OCI-LY7 (cell line): Measurements from ENCODE around the gene SF3B1. TPM values are rescaled to one million over a fixed set of nuclear protein-coding genes. Genes with fewer than 3 reads are reported as not detected.

Experiments used
- BruUV-seq: library from RNA; stranded (reverse); fragments of 400-500 nt; replicated peaks from 2 replicates; lab custom pipeline; 2021; lab: Mats Ljungman, UMichigan
- CTCF ChIA-PET: fragments of 300-600 bp; sonication (Branson Sonifier 250); formaldehyde crosslinking; loops from one replicate; lab custom pipeline; 2022; ENCODE audit warnings: antibody characterized with exemption; ENCODE audit not compliant: unreplicated experiment; lab: Charles Lee
- POLR2A ChIA-PET: fragments of 300-600 bp; sonication (Branson Sonifier 250); formaldehyde crosslinking; loops from one replicate; lab custom pipeline; 2022; ENCODE audit warnings: antibody characterized with exemption; lab: Charles Lee
- DNase-seq: peaks from one replicate; pipeline ENCODE4 v3.0.0-alpha.2; 2015; ENCODE audit warnings: low spot score
- H2AFZ ChIP-seq: fragments of 200-600 bp; sonication (generic), shearing (Covaris generic); 2 replicates; pipeline ENCODE4 v1.6.1; 2014; ENCODE audit warnings: mild to moderate bottlenecking, antibody characterized with exemption, low read length, moderate library complexity
- H3K27ac ChIP-seq: fragments of 200-600 bp; sonication (generic); 2 replicates; pipeline ENCODE4 v1.5.1; 2014; ENCODE audit warnings: mixed run types, low read depth, mild to moderate bottlenecking, moderate library complexity, low read length, inconsistent platforms; ENCODE audit not compliant: poor library complexity, severe bottlenecking
- H3K36me3 ChIP-seq: fragments of 200-600 bp; sonication (generic); 2 replicates; pipeline ENCODE4 v1.6.1; 2014; ENCODE audit warnings: mild to moderate bottlenecking, antibody characterized with exemption, low read length, moderate library complexity, mixed read lengths; ENCODE audit not compliant: insufficient read depth
- H3K4me1 ChIP-seq: fragments of 200-600 bp; sonication (generic); 2 replicates; pipeline ENCODE4 v1.5.1; 2014; ENCODE audit warnings: mild to moderate bottlenecking, low read length; ENCODE audit not compliant: insufficient read depth, poor library complexity, severe bottlenecking
- H3K4me2 ChIP-seq: fragments of 200-600 bp; sonication (generic); 2 replicates; pipeline ENCODE4 v1.6.1; 2014; ENCODE audit warnings: mild to moderate bottlenecking, low read length
- H3K4me3 ChIP-seq: fragments of 200-600 bp; sonication (generic); 2 replicates; pipeline ENCODE4 v1.5.1; 2014; ENCODE audit warnings: mild to moderate bottlenecking, low read depth, low read length; ENCODE audit not compliant: poor library complexity, severe bottlenecking
- H3K79me2 ChIP-seq: fragments of 200-600 bp; sonication (generic); 2 replicates; pipeline ENCODE4 v1.6.1; 2016; ENCODE audit warnings: low read depth, mild to moderate bottlenecking, low read length, moderate library complexity, mixed read lengths; ENCODE audit not compliant: insufficient read depth
- H3K9me2 ChIP-seq: fragments of 200-600 bp; sonication (generic); 2 replicates; pipeline ENCODE4 v1.6.1; 2016; ENCODE audit warnings: mild to moderate bottlenecking, low read length, mixed read lengths; ENCODE audit not compliant: insufficient read depth
- H3K9me3 ChIP-seq: fragments of 200-600 bp; sonication (generic); 2 replicates; pipeline ENCODE4 v1.6.1; 2014; ENCODE audit warnings: mild to moderate bottlenecking, mixed run types, low read length, mixed read lengths
- H4K20me1 ChIP-seq: fragments of 200-600 bp; sonication (generic); 2 replicates; pipeline ENCODE4 v1.6.1; 2014; ENCODE audit warnings: mild to moderate bottlenecking, antibody characterized with exemption, low read length, moderate library complexity, mixed read lengths; ENCODE audit not compliant: insufficient read depth
- CTCF ChIP-seq: fragments of 200-600 bp; sonication (generic); conservative IDR thresholded peaks from 2 replicates; pipeline ENCODE4 v1.5.1; 2014; ENCODE audit warnings: mild to moderate bottlenecking, antibody characterized with exemption, low read length, moderate library complexity, mixed read lengths
- EZH2phosphoT487 ChIP-seq: fragments of 200-600 bp; sonication (generic); IDR thresholded peaks from 2 replicates; pipeline ENCODE4 v1.6.1; 2018; ENCODE audit warnings: low read depth, borderline replicate concordance, mild to moderate bottlenecking, mixed run types, antibody characterized with exemption, low read length, moderate library complexity, mixed read lengths
- intact Hi-C: fragments of 100-400 bp; cut with micrococcal nuclease; formaldehyde crosslinking; loops from one replicate; pipeline ENCODE4 v1.10.0; 2022; ENCODE audit not compliant: unreplicated experiment
- total RNA-seq, 2 experiments: library from RNA; depleted of rRNA in 1 of 2; stranded (reverse); fragments of >200 nt in 1 of 2; shearing (Covaris generic) in 1 of 2; gene quantifications; 2 replicates each; pipeline ENCODE4 v1.2.3, GENCODE V29; 2014 to 2022

SF3B1 gene
- total RNA-seq, 2 experiments from 2014 or later, result 198 to 268 TPM

DNA sequence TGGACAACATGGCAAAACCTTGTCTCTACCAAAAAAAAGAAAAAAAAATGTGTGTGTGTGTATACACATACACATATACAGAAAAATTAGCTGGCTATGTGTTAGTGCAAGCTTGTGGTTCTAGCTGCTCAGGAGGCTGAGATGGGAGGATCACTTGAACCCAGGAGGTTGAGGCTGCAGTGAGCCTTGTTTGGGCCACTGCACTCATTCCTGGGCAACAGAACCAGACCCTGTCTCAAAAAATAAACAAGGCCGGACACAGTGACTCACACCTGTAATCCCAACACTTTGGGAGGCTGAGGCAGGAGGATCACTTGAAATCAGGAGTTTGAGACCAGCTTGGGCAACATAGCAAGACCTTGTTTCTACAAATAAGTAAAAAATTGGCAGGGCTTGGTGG lies 20.6 kb upstream of the SF3B1 start:
- no peak overlapping the region for H3K4me3 ChIP-seq
- CTCF ChIA-PET, result no interaction called here
- intact Hi-C loops, result no loop called here

GRCh38 chr2:197454923-197455322 lies 20.1 kb upstream of the SF3B1 start:
- Histone ChIP-seq H3K36me3 (peaks cover 14% of the 10 kb centered on the region), H3K9me2 (no peaks in the 10 kb centered on the region), H3K4me2 (peak overlapping the region; percentile 70), H4K20me1 (no peaks in the 10 kb centered on the region), H3K4me3 (peak overlapping the region; percentile 84), H3K4me1 (peaks cover 17% of the 10 kb centered on the region), H3K27ac (no peak overlapping the region), H3K79me2 (peaks cover 47% of the 10 kb centered on the region), H2AFZ (no peak overlapping the region), H3K9me3 (no peaks in the 10 kb centered on the region)
- CTCF ChIA-PET, result no interaction called here
- intact Hi-C loops, result loop anchor here (5.0 kb wide), 1 partner anchor 252 kb away; the partner anchor contains the start of gene MARS2
- POLR2A ChIA-PET, result interaction anchor here (0.6 to 1.0 kb wide), 2 partner anchors 18 to 45 kb away, joined by 3 read pairs; partner anchors contain the start of genes HSPD1 and HSPE1
- no peak for DNase-seq
- no peak for TF ChIP-seq CTCF
- TF ChIP-seq EZH2phosphoT487, result no peak
- no TSS peak for BruUV-seq

More for the DNA sequence above, 20.6 kb upstream of the SF3B1 start:
- POLR2A ChIA-PET, result interaction anchor here (0.6 to 1.0 kb wide), 2 partner anchors 18 to 44 kb away, joined by 3 read pairs; partner anchors contain the start of genes HSPD1 and HSPE1
- no peaks in the 10 kb centered on the region for H3K9me3 ChIP-seq
- peak overlapping the region; percentile 70; the same call in 1 of the 2 replicates for H3K4me2 ChIP-seq
- TF ChIP-seq EZH2phosphoT487 (no peak), CTCF (no peak)
- no peak overlapping the region for H2AFZ ChIP-seq
- peaks cover 47% of the 10 kb centered on the region for H3K79me2 ChIP-seq
- no peak for DNase-seq
- peaks cover 19% of the 10 kb centered on the region for H3K36me3 ChIP-seq
- no peaks in the 10 kb centered on the region for H3K9me2 ChIP-seq
- H3K27ac ChIP-seq, result no peak overlapping the region
- no TSS peak for BruUV-seq
- peaks cover 17% of the 10 kb centered on the region for H3K4me1 ChIP-seq
- no peaks in the 10 kb centered on the region for H4K20me1 ChIP-seq

DNA sequence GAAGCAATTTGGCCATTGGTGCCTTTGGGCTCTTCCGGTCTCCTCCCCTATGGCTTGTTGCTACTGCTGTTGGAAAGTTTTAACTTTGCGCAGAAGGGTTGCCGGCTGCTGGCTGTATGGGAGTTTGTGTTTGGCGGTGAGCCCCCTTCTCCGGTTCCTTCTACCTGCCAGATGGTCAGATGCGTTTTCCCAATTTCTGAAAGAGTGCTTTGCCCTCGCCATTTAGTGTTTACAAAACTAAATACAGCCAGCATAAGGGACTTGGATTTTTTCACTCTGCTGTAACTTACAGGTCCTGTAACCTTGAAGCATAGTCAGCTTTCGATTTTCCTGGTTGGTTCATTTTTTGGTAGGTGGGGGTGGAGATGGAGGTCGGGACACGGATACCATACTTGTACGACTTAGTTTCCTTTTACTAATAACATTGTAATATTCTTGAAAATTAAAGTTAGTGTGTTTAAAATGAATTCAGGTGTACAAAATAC lies 19.1 kb upstream of the SF3B1 start:
- H4K20me1 ChIP-seq, result no peaks in the 10 kb centered on the region
- DNase-seq, result no peak
- ChIA-PET CTCF (no interaction called here), POLR2A (interaction anchor here (0.6 to 3.5 kb wide), 4 partner anchors 16 to 314 kb away, joined by 3 to 41 read pairs (median 4); partner anchors contain the start of gene SF3B1)
- H3K9me3 ChIP-seq, result no peaks in the 10 kb centered on the region
- peak overlapping the region; percentile 70 for H3K4me2 ChIP-seq
- TF ChIP-seq EZH2phosphoT487 (no peak), CTCF (no peak)
- intact Hi-C loops, result loop anchor here (1.0 to 5.0 kb wide), 4 partner anchors 19 to 253 kb away; partner anchors contain the start of genes HSPE1, MARS2 and SF3B1
- peaks cover 7% of the 10 kb centered on the region; the same call in 1 of the 2 replicates for H3K36me3 ChIP-seq
- peak overlapping the region; percentile 72 for H3K27ac ChIP-seq
- BruUV-seq, result no TSS peak
- H3K79me2 ChIP-seq, result peaks cover 46% of the 10 kb centered on the region
- H3K4me3 ChIP-seq, result peak overlapping the region; percentile 84
- peak overlapping the region; percentile 82 for H2AFZ ChIP-seq
- no peaks in the 10 kb centered on the region for H3K9me2 ChIP-seq
- H3K4me1 ChIP-seq, result peaks cover 17% of the 10 kb centered on the region
